Activated naive CD4-positive, alpha-beta T cell treated with anti-CD3 and anti-CD28 coated beads, Interleukin-2, amount 50 U/mL, for 24 hours (primary cell): ENCODE measurements around the gene FGFRL1.

ENCODE experiments used
- H3K27ac Mint-ChIP-seq: one replicate; pipeline ENCODE4 v1.8.0; 2021; ENCODE audit warnings: mild to moderate bottlenecking, mixed read lengths
- H3K27me3 Mint-ChIP-seq: one replicate; pipeline ENCODE4 v1.8.0; 2021; ENCODE audit warnings: mixed read lengths
- H3K36me3 Mint-ChIP-seq: one replicate; pipeline ENCODE4 v1.8.0; 2021; ENCODE audit warnings: mixed read lengths
- H3K4me1 Mint-ChIP-seq: one replicate; pipeline ENCODE4 v1.8.0; 2021; ENCODE audit warnings: mixed read lengths
- H3K4me3 Mint-ChIP-seq: one replicate; pipeline ENCODE4 v1.8.0; 2021; ENCODE audit warnings: mild to moderate bottlenecking, mixed read lengths
- H3K9me3 Mint-ChIP-seq: one replicate; pipeline ENCODE4 v1.8.0; 2021; ENCODE audit warnings: mixed read lengths

FGFRL1 gene, protein sequence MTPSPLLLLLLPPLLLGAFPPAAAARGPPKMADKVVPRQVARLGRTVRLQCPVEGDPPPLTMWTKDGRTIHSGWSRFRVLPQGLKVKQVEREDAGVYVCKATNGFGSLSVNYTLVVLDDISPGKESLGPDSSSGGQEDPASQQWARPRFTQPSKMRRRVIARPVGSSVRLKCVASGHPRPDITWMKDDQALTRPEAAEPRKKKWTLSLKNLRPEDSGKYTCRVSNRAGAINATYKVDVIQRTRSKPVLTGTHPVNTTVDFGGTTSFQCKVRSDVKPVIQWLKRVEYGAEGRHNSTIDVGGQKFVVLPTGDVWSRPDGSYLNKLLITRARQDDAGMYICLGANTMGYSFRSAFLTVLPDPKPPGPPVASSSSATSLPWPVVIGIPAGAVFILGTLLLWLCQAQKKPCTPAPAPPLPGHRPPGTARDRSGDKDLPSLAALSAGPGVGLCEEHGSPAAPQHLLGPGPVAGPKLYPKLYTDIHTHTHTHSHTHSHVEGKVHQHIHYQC

DNA sequence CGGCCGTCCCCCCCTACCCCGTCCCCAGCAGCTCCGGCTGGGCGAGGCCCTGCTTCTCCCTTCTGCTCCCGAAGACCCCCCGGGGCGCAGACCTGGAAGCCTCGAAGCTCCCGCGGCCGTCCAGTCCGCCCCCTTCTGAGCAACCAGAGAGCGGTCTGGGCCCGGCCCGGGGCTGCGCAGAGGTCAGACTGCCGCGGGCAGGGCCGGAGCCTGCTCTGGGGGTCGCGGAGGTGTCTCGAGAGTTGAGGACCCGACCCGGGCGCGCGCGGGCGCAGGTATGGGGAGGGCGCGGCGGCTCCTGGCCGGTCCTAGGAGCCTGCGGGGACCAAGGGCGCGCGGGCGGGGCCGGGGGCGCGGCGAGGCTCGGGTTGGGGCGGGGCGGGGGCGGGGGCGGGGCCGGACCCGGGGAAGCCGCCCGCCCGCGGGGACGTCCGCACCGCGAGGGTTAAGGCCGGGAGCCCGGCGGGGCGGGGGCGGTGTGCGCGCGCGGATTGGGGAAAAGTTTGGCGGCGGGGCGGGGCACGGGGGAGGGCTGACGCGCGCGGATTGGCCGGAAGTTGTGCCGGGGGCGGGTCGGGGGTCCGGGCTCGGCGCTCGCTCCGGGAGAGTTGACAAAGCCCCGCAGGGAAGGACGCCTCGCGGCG is at the start of gene FGFRL1:
Gene FGFRL1 (plus strand): TSS at position 605 of the 644 bp plus-strand sequence. CDS start 860 bp downstream, outside the sequence.
- Mint-ChIP-seq H3K27me3 (peaks cover 20% of the 10 kb centered on the region), H3K4me3 (peak within 1 kb of the TSS; percentile 88), H3K9me3 (no peaks in the 10 kb centered on the region), H3K27ac (peak within 1 kb of the TSS; percentile 72), H3K36me3 (no peaks in the 10 kb centered on the region), H3K4me1 (peaks cover 12% of the 10 kb centered on the region)

DNA sequence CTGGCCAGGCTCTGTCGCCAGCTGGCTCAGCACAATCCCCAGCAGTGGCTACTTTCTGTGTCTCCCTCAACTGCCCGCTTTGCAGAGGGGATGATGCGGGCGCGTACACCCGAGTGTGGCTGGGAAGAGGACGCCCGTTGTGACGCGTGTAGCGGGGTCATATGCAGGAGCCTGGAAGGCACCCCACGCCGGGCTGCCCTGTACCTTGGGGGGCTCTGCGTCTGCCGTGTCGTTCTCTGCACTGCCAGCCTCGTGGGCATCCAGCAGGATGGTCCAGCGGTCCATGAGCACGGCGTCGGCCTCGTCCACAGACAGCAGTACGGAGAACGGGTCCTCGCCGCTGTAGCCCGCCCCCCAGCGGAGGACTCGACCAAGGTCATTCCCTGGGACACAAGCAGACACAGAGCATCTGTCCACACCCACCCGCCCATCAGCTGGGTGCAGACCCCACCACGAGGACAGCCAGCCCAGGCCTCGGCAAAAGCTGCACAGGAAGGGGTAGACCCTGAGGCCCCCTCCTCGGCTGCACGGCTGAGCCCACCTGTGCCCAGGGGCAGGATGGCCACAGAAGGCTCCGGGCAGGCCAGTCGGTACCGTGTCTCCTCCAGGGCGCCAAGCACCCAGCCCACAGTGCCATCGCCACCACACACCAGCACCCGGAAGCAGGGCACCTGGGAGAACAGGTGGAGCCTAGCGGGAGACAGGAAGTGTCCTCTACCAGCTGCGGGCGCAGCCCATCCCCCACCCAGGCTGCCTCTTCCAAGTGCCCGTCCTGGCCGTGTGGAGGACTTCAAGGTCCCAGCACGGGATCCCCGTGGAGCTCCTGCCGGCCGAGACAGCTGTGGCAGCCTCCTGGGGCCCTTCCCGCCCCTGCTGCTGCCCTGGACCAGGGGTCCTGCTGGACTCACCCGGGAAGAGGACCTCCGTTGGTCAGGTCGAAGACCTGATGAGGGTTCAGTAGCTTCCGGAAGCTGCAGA is 48.9 kb upstream of the FGFRL1 start:
- Mint-ChIP-seq H3K27ac (no peak overlapping the region), H3K4me1 (no peaks in the 10 kb centered on the region), H3K4me3 (no peak overlapping the region), H3K36me3 (no peaks in the 10 kb centered on the region), H3K27me3 (no peaks in the 10 kb centered on the region), H3K9me3 (no peaks in the 10 kb centered on the region)

DNA sequence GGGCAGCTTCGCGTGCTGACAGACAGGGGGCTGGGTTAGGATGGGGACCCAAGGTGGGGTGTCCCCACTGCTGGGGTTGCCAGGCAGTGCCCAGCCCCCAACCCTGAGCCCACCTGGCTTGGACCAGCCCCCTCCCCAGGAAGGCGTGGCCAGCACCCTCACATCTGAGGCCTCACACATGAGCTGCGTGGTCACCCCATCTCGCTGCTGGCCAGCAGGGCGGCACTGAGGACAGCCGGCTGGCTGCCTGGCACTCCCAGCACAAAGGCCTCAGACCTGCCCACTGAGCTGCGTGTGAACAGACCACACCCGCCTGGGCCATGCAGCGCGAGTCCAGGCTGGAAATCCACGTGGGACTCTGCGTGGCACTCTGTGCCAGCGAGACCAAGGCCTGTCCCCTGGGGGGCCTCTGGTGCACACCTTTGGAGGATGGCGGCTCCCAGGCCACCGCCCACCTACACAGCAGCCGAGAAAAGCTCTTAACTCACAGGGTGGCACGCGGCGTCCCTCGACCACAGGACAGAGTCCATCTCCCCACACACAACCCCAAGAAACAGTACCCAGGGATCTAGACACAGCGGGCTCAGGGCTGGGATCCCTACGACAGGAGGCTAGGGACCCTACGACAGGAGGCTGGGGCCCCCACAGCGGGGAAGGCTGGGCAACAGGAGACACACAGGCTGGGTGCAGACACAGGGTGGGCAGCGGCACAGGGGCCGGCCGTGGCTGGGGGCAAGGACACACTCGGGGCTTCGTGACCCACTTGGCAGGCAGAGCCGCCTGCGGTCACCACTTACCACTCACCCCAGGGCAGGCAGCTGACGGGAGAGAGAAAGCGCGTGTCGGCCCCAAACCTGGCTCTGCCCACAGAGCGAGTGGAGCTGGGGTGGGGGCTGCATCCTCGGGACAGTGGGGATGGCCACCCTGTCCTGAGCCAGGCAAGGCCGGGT is 47.9 kb upstream of the FGFRL1 start:
- no peak overlapping the region for H3K27ac Mint-ChIP-seq
- H3K4me1 Mint-ChIP-seq: no peaks in the 10 kb centered on the region
- no peaks in the 10 kb centered on the region for H3K9me3 Mint-ChIP-seq
- H3K27me3 Mint-ChIP-seq: no peaks in the 10 kb centered on the region
- H3K36me3 Mint-ChIP-seq: no peaks in the 10 kb centered on the region
- no peak overlapping the region for H3K4me3 Mint-ChIP-seq

DNA sequence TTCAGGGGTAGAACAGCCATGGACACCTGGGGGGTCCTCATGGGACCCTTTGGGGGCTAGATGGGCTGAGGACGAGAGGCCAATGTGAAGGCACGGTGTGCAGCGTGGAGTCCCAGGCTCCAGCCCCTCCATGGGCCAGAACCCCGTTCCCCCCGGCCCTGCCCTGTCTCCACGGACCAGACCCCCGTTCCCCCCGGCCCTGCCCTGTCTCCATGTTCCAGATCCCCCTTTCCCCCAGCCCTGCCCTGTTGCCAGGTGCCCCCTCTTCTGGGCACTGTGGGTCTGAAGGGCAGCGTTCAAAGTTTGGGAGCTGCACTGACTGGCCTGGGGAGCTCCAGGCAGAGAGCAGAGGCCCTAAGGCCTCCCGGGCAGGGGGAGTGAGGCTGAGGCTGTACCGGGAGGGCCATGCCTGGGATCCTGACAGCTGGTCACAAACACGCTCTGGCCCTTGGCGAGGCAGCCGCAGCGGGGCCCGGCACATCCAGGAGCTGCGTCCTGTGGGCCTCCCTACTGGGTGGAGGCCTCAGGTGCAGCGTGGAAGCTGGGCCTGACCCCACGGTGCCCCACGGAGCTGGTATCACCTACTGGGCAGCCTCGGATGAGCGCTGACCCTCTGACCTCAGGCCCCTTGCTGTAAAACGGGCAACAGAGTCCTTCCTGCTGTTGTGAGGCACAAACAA is 46.9 kb upstream of the FGFRL1 start:
- H3K27ac Mint-ChIP-seq: no peak overlapping the region
- no peaks in the 10 kb centered on the region for H3K9me3 Mint-ChIP-seq
- H3K4me1 Mint-ChIP-seq: no peaks in the 10 kb centered on the region
- no peaks in the 10 kb centered on the region for H3K36me3 Mint-ChIP-seq
- no peaks in the 10 kb centered on the region for H3K27me3 Mint-ChIP-seq
- H3K4me3 Mint-ChIP-seq: no peak overlapping the region

DNA sequence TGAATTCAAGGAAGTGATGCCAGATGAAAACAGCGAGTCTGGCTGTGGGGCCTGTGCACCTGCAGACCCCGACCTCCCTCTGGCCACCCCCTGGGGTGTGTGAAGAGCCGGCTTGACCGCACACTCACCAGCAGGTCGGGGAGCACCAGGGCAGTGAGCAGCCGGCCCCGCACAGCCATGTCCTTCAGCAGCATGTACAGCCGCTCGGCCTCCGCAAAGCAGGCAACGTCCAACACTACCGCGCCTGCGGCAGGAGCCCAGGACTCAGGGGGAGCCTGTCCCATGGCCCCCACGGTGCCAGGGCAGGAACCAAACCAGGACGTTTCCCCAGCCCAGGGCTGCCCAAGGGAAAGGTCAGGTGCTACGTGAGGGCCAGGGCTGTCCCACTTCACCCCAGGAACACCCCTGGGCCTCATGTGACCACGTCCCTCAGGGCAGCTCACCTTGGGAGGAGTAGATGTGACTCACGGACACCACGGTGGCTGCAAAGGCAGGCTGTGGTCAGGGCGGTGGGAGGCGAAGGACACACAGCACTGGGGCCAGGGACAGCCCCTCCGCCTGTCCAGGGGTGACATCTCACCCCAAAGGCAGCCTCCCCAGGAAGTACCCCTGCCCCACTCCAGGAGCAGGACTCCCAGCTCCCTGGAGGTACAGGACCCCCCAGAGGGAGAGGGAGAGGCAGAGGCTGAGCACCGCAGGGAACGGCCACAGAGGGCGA is 46.2 kb upstream of the FGFRL1 start:
- Mint-ChIP-seq H3K4me1 (no peaks in the 10 kb centered on the region), H3K9me3 (no peaks in the 10 kb centered on the region), H3K4me3 (no peak overlapping the region), H3K27me3 (no peaks in the 10 kb centered on the region), H3K36me3 (no peaks in the 10 kb centered on the region), H3K27ac (no peak overlapping the region)

- H3K4me1 Mint-ChIP-seq: peaks cover 4% of the 10 kb centered on the region
- no peaks in the 10 kb centered on the region for H3K9me3 Mint-ChIP-seq
- no peak overlapping the region for H3K27ac Mint-ChIP-seq
- H3K27me3 Mint-ChIP-seq: no peaks in the 10 kb centered on the region
- no peaks in the 10 kb centered on the region for H3K36me3 Mint-ChIP-seq
- no peak overlapping the region for H3K4me3 Mint-ChIP-seq
Measured at GRCh38 chr4:965766-966134, 45.7 kb upstream of the FGFRL1 start.

DNA sequence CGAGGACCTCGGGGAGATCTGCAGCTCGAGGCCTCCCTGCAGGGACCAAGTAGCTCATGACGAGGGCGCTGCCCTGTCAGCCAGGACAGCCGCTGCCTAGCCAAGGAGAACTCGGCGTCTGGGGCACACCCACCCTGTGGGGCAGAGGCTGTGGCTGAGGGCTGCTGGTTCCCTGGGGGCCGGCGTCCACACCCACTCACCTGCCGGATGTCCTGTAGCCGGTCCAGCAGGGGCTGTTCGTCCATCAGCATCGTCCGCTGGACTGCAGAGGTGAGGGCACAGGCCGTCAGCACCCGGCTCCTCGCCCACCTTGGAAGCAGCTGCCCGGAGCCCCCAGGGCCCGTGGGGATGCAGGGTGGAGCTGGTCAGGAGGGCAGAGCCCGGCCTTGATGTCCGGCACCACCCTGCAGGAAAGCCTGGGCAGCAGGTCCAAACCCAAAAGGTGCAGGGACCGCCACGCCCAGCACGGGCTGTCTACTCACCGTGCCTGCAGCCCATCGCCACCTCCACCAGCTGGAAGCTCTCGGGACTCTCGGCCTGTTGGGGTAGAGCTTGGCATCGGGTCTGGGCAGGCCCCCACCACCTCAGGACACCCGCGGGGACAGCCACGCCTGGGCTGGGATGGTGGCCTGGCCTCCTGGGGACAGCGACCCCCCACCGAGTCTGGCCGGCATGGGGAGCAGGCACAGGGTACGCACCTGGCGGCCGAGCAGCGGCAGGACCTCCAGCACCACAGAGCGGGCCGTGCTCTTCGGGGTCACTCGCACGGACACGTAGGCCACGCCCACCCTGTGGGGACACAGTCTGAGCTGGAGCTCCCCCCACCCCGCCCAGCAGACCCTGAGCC is 44.9 kb upstream of the FGFRL1 start:
- peaks cover 5% of the 10 kb centered on the region for H3K4me1 Mint-ChIP-seq
- no peaks in the 10 kb centered on the region for H3K27me3 Mint-ChIP-seq
- no peak overlapping the region for H3K27ac Mint-ChIP-seq
- H3K36me3 Mint-ChIP-seq: no peaks in the 10 kb centered on the region
- no peaks in the 10 kb centered on the region for H3K9me3 Mint-ChIP-seq
- H3K4me3 Mint-ChIP-seq: no peak overlapping the region

GRCh38 chr4:967113-968104 is 44.0 kb upstream of the FGFRL1 start:
- H3K27me3 Mint-ChIP-seq: no peaks in the 10 kb centered on the region
- no peaks in the 10 kb centered on the region for H3K36me3 Mint-ChIP-seq
- no peaks in the 10 kb centered on the region for H3K9me3 Mint-ChIP-seq
- peaks cover 5% of the 10 kb centered on the region for H3K4me1 Mint-ChIP-seq
- H3K27ac Mint-ChIP-seq: no peak overlapping the region
- no peak overlapping the region for H3K4me3 Mint-ChIP-seq

GRCh38 chr4:968221-968620 is 43.2 kb upstream of the FGFRL1 start:
- peaks cover 5% of the 10 kb centered on the region for H3K4me1 Mint-ChIP-seq
- H3K9me3 Mint-ChIP-seq: no peaks in the 10 kb centered on the region
- no peaks in the 10 kb centered on the region for H3K27me3 Mint-ChIP-seq
- H3K27ac Mint-ChIP-seq: no peak overlapping the region
- no peaks in the 10 kb centered on the region for H3K36me3 Mint-ChIP-seq
- no peak overlapping the region for H3K4me3 Mint-ChIP-seq

GRCh38 chr4:968621-969394 is 42.6 kb upstream of the FGFRL1 start:
- Mint-ChIP-seq H3K36me3 (no peaks in the 10 kb centered on the region), H3K27ac (no peak overlapping the region), H3K27me3 (no peaks in the 10 kb centered on the region), H3K4me3 (no peak overlapping the region), H3K4me1 (peaks cover 5% of the 10 kb centered on the region), H3K9me3 (no peaks in the 10 kb centered on the region)

DNA sequence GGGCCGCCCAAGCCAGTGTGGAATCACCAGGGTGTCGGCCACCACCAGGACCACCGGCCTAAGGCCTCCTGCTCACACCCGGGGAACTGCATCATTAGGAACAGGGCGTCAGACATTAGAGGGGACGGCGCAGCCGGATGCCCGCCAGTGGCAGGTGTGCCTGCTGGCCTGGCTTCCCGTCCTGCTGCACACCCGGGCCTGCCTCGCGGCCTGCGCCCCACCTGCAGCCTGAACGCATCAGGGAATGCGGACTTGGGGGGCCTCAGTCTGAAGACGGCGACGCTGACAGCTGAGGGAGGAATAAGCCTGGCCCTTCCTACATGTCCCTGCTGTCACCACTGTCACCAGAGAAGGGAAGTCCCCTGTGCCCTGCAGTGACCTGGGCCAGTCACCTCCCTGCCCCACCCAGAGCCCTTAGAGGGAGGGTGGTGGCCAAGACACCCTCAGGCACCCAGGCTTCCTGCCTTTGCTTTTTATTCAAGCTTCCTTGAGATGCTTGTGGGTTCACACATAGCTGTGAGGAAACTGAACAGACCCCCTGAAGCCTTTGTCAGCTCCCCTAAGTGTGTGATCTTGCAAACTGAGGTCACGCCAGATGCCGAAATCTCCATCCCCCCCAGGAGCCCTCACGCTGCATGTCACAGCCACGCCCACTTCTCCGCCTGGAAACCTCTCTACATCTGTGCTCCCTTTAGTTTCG is 41.2 kb upstream of the FGFRL1 start:
- Mint-ChIP-seq H3K36me3 (no peaks in the 10 kb centered on the region), H3K4me3 (peak overlapping the region; percentile 54), H3K4me1 (peaks cover 5% of the 10 kb centered on the region), H3K27ac (peak overlapping the region; percentile 65), H3K9me3 (no peaks in the 10 kb centered on the region), H3K27me3 (no peaks in the 10 kb centered on the region)
